H7 (cell line): ENCODE results near the gene SGCG. TPM values are rescaled to one million over a fixed set of nuclear protein-coding genes. Genes with fewer than 3 reads are reported as not detected.

Source experiments
- DNase-seq: peaks from one replicate; pipeline ENCODE4 v3.0.0; 2012
- H3K27me3 ChIP-seq: 2 replicates; pipeline ENCODE4 v1.6.0; 2011; ENCODE audit warnings: mild to moderate bottlenecking, low read length; ENCODE audit not compliant: control insufficient read depth, insufficient read depth
- H3K36me3 ChIP-seq: replicated peaks from 2 replicates; pipeline ENCODE4 v1.5.1; 2011; ENCODE audit warnings: low read length; ENCODE audit not compliant: control insufficient read depth, insufficient read depth
- H3K4me3 ChIP-seq: 2 replicates; pipeline ENCODE4 v1.5.1; 2011; ENCODE audit warnings: low read depth, mild to moderate bottlenecking, control low read depth, low read length, moderate library complexity; ENCODE audit not compliant: insufficient read depth
- total RNA-seq: library from RNA; depleted of rRNA; stranded (reverse); fragments of >200 nt; shearing (Covaris generic); gene quantifications from 2 replicates; pipeline ENCODE4 v1.2.3, GENCODE V29; 2014

The SGCG gene
- total RNA-seq, 1 experiment from 2014 or later = not detected

GRCh38 chr13:23330356-23330755 lies 149.6 kb downstream of the SGCG start:
- no peaks in the 10 kb centered on the region; the same call in 1 of the 2 replicates for H3K36me3 ChIP-seq
- no peak for DNase-seq
- H3K4me3 ChIP-seq = no peak overlapping the region
- H3K27me3 ChIP-seq = no peaks in the 10 kb centered on the region

GRCh38 chr13:23339225-23339624 lies 158.4 kb downstream of the SGCG start:
- H3K36me3 ChIP-seq = peaks cover 10% of the 10 kb centered on the region
- H3K27me3 ChIP-seq = no peaks in the 10 kb centered on the region
- no peak for DNase-seq
- H3K4me3 ChIP-seq = no peak overlapping the region

- no peaks in the 10 kb centered on the region for H3K27me3 ChIP-seq
- peaks cover 11% of the 10 kb centered on the region for H3K36me3 ChIP-seq
- DNase-seq = no peak
- H3K4me3 ChIP-seq = no peak overlapping the region
Measured at GRCh38 chr13:23344931-23345595, 164.3 kb downstream of the SGCG start.

GRCh38 chr13:23347601-23348000 lies 166.8 kb downstream of the SGCG start:
- DNase-seq = no peak
- peaks cover 1% of the 10 kb centered on the region; the same call in 1 of the 2 replicates for H3K36me3 ChIP-seq
- no peak overlapping the region for H3K4me3 ChIP-seq
- H3K27me3 ChIP-seq = no peaks in the 10 kb centered on the region

- peak; percentile 22 for DNase-seq
- Histone ChIP-seq H3K27me3 (no peaks in the 10 kb centered on the region), H3K36me3 (peaks cover 1% of the 10 kb centered on the region; the same call in 1 of the 2 replicates), H3K4me3 (no peak overlapping the region)
Measured at GRCh38 chr13:23348262-23349127, 167.7 kb downstream of the SGCG start.

- no peak for DNase-seq
- Histone ChIP-seq H3K36me3 (peaks cover 1% of the 10 kb centered on the region; the same call in 1 of the 2 replicates), H3K27me3 (no peaks in the 10 kb centered on the region), H3K4me3 (no peak overlapping the region)
Measured at GRCh38 chr13:23349161-23349897, 168.6 kb downstream of the SGCG start.

- peaks cover 6% of the 10 kb centered on the region for H3K36me3 ChIP-seq
- H3K27me3 ChIP-seq = no peaks in the 10 kb centered on the region
- H3K4me3 ChIP-seq = no peak overlapping the region
- no peak for DNase-seq
Measured at GRCh38 chr13:23350009-23350408, 169.2 kb downstream of the SGCG start.

GRCh38 chr13:23352161-23352560 lies 171.4 kb downstream of the SGCG start:
- no peaks in the 10 kb centered on the region for H3K27me3 ChIP-seq
- no peak overlapping the region for H3K4me3 ChIP-seq
- DNase-seq = no peak
- H3K36me3 ChIP-seq = peaks cover 9% of the 10 kb centered on the region

GRCh38 chr13:23354520-23354919 lies 173.7 kb downstream of the SGCG start:
- peaks cover 9% of the 10 kb centered on the region for H3K36me3 ChIP-seq
- H3K4me3 ChIP-seq = no peak overlapping the region
- no peak for DNase-seq
- no peaks in the 10 kb centered on the region for H3K27me3 ChIP-seq

- DNase-seq = no peak
- no peaks in the 10 kb centered on the region for H3K27me3 ChIP-seq
- H3K36me3 ChIP-seq = peaks cover 9% of the 10 kb centered on the region
- H3K4me3 ChIP-seq = no peak overlapping the region
Measured at GRCh38 chr13:23356368-23356767, 175.6 kb downstream of the SGCG start.

- DNase-seq = no peak
- Histone ChIP-seq H3K27me3 (no peaks in the 10 kb centered on the region), H3K4me3 (no peak overlapping the region), H3K36me3 (peaks cover 9% of the 10 kb centered on the region)
Measured at GRCh38 chr13:23357349-23357748, 176.6 kb downstream of the SGCG start.

- Histone ChIP-seq H3K4me3 (no peak overlapping the region), H3K27me3 (no peaks in the 10 kb centered on the region), H3K36me3 (peaks cover 9% of the 10 kb centered on the region)
- no peak for DNase-seq
Measured at GRCh38 chr13:23359882-23360281, 179.1 kb downstream of the SGCG start.

GRCh38 chr13:23365652-23366051 lies 184.9 kb downstream of the SGCG start:
- H3K27me3 ChIP-seq = no peaks in the 10 kb centered on the region
- no peak overlapping the region for H3K4me3 ChIP-seq
- DNase-seq = no peak
- peaks cover 15% of the 10 kb centered on the region for H3K36me3 ChIP-seq

GRCh38 chr13:23367907-23368306 lies 187.1 kb downstream of the SGCG start:
- Histone ChIP-seq H3K4me3 (no peak overlapping the region), H3K36me3 (peaks cover 17% of the 10 kb centered on the region), H3K27me3 (no peaks in the 10 kb centered on the region)
- no peak for DNase-seq
